ENCODE data around the gene ACTRT2. TPM values are rescaled to one million over a fixed set of nuclear protein-coding genes. Genes with fewer than 3 reads are reported as not detected.

Gene ACTRT2
- total and polyA plus RNA-seq, 2 experiments from 2014 or later, result not detected

- no peaks in the 10 kb centered on the region for H3K36me3 ChIP-seq (replicated peaks; ENCODE audit: insufficient read depth, low read depth)
- H3K9me2 ChIP-seq (replicated peaks; ENCODE audit: insufficient read depth), result no peaks in the 10 kb centered on the region
- no peak for DNase-seq (ENCODE audit: low spot score)
- 68% methylated on average over 10 of the region's 10 CpGs for WGBS (ENCODE audit: low lambda C conversion rate, missing lambda C conversion rate)
- H2AFZ ChIP-seq, result no peak overlapping the region
- H3K27ac ChIP-seq, result no peak overlapping the region
- no peak overlapping the region for H3K4me2 ChIP-seq
- peaks cover 45% of the 10 kb centered on the region for H3K27me3 ChIP-seq
- H3K79me2 ChIP-seq, result no peaks in the 10 kb centered on the region
- H3K9me3 ChIP-seq (ENCODE audit: low read depth), result no peaks in the 10 kb centered on the region
- H3K4me3 ChIP-seq, result no peak overlapping the region
- H4K20me1 ChIP-seq (ENCODE audit: insufficient read depth, poor library complexity, severe bottlenecking), result no peaks in the 10 kb centered on the region
- peaks cover 7% of the 10 kb centered on the region for H3K4me1 ChIP-seq (ENCODE audit: insufficient read depth)
- TF ChIP-seq EZH2 (IDR thresholded peaks at IDR 0.05; ENCODE audit: borderline replicate concordance) (no peak), EZH2phosphoT487 (IDR thresholded peaks at IDR 0.05; ENCODE audit: low read depth, severe bottlenecking, unreplicated experiment) (no peak), CTCF (IDR thresholded peaks at IDR 0.05; ENCODE audit: poor library complexity) (no peak)
Measured at GRCh38 chr1:3058263-3059030, 37.2 kb downstream of the ACTRT2 start.

- no peak overlapping the region for H3K4me2 ChIP-seq
- peaks cover 62% of the 10 kb centered on the region for H3K27me3 ChIP-seq
- TF ChIP-seq CTCF (IDR thresholded peaks at IDR 0.05; ENCODE audit: poor library complexity), result no peak
- TF ChIP-seq EZH2 (IDR thresholded peaks at IDR 0.05; ENCODE audit: borderline replicate concordance), result no peak
- TF ChIP-seq EZH2phosphoT487 (IDR thresholded peaks at IDR 0.05; ENCODE audit: low read depth, severe bottlenecking, unreplicated experiment), result no peak
- no peaks in the 10 kb centered on the region for H3K9me3 ChIP-seq (ENCODE audit: low read depth)
- H3K27ac ChIP-seq, result no peak overlapping the region
- no peaks in the 10 kb centered on the region for H3K36me3 ChIP-seq (replicated peaks; ENCODE audit: insufficient read depth, low read depth)
- DNase-seq (ENCODE audit: low spot score), result no peak
- H3K79me2 ChIP-seq, result no peaks in the 10 kb centered on the region
- WGBS (ENCODE audit: low lambda C conversion rate, missing lambda C conversion rate), result 71% methylated on average over 9 of the region's 9 CpGs
- no peak overlapping the region for H2AFZ ChIP-seq
- no peaks in the 10 kb centered on the region for H4K20me1 ChIP-seq (ENCODE audit: insufficient read depth, poor library complexity, severe bottlenecking)
- H3K4me3 ChIP-seq, result no peak overlapping the region
- H3K9me2 ChIP-seq (replicated peaks; ENCODE audit: insufficient read depth), result no peaks in the 10 kb centered on the region
- H3K4me1 ChIP-seq (ENCODE audit: insufficient read depth), result peaks cover 13% of the 10 kb centered on the region
Measured at GRCh38 chr1:3060127-3060526, 38.9 kb downstream of the ACTRT2 start.

- no peaks in the 10 kb centered on the region for H4K20me1 ChIP-seq (ENCODE audit: insufficient read depth, poor library complexity, severe bottlenecking)
- H3K4me2 ChIP-seq, result no peak overlapping the region
- H3K9me3 ChIP-seq (ENCODE audit: low read depth), result no peaks in the 10 kb centered on the region
- peaks cover 13% of the 10 kb centered on the region for H3K4me1 ChIP-seq (ENCODE audit: insufficient read depth)
- no peak overlapping the region for H3K27ac ChIP-seq
- WGBS (ENCODE audit: low lambda C conversion rate, missing lambda C conversion rate), result 68% methylated on average over 15 of the region's 15 CpGs
- H3K27me3 ChIP-seq, result peaks cover 70% of the 10 kb centered on the region
- H3K9me2 ChIP-seq (replicated peaks; ENCODE audit: insufficient read depth), result no peaks in the 10 kb centered on the region
- H3K36me3 ChIP-seq (replicated peaks; ENCODE audit: insufficient read depth, low read depth), result no peaks in the 10 kb centered on the region
- no peaks in the 10 kb centered on the region for H3K79me2 ChIP-seq
- no peak overlapping the region for H3K4me3 ChIP-seq
- TF ChIP-seq CTCF (IDR thresholded peaks at IDR 0.05; ENCODE audit: poor library complexity) (no peak), EZH2 (IDR thresholded peaks at IDR 0.05; ENCODE audit: borderline replicate concordance) (no peak), EZH2phosphoT487 (IDR thresholded peaks at IDR 0.05; ENCODE audit: low read depth, severe bottlenecking, unreplicated experiment) (no peak)
- peak; percentile 57 for DNase-seq (ENCODE audit: low spot score)
- no peak overlapping the region for H2AFZ ChIP-seq
Measured at GRCh38 chr1:3060601-3061551, 39.6 kb downstream of the ACTRT2 start.

Data from hepatocyte (in vitro differentiated cells).